Right lobe of liver (tissue), 6 donors: ENCODE data around the gene TLX2. TPM values are rescaled to one million over a fixed set of nuclear protein-coding genes. Genes with fewer than 3 reads are reported as not detected.

Source experiments
- ATAC-seq, 4 donors: fragments of 200-7000 bp; cut with Tn5 transposase; one replicate each; pipeline ENCODE4 v1.9.1; 2020; ENCODE audit warnings: mild to moderate bottlenecking in 4 of 4, moderate library complexity in 4 of 4
- DNase-seq, 3 donors: peaks; one replicate each; pipeline ENCODE4 v3.0.0-alpha.2; 2020
- H3K27ac ChIP-seq, 3 donors: fragments of 200-600 bp; one replicate each; pipeline ENCODE4 v1.8.0; 2022
- H3K27me3 ChIP-seq, 2 donors: fragments of 200-600 bp; one replicate each; pipeline ENCODE4 v1.8.0; 2022
- H3K36me3 ChIP-seq, 4 donors: fragments of 200-600 bp; sonication (generic) in 1 of 4; one replicate each; pipeline versions ENCODE4 v1.5.1 to v1.8.0; 2017 to 2022; ENCODE audit warnings: control low read depth in 1 of 4
- H3K4me1 ChIP-seq, 4 donors: fragments of 200-600 bp; sonication (generic) in 1 of 4; one replicate each; pipeline versions ENCODE4 v1.5.1 to v1.8.0; 2017 to 2022; ENCODE audit warnings: control low read depth in 1 of 4
- H3K4me3 ChIP-seq, 3 donors: fragments of 200-600 bp; one replicate each; pipeline ENCODE4 v1.8.0; 2022
- H3K9me3 ChIP-seq, 4 donors: fragments of 200-600 bp; sonication (generic) in 1 of 4; one replicate each; pipeline versions ENCODE4 v1.5.1 to v1.8.0; 2017 to 2022; ENCODE audit warnings: control low read depth in 1 of 4
- CTCF ChIP-seq, 4 donors: fragments of 200-600 bp in 3 of 4; fragments of 450-650 bp in 1 of 4; IDR thresholded peaks; one replicate each; pipeline versions ENCODE4 v1.5.1 to v1.8.0; 2016 to 2022; ENCODE audit warnings: antibody characterized with exemption in 4 of 4, mild to moderate bottlenecking in 2 of 4
- POLR2A ChIP-seq: fragments of 450-650 bp; IDR thresholded peaks from one replicate; pipeline ENCODE4 v1.6.1; 2017; ENCODE audit warnings: antibody characterized with exemption, mild to moderate bottlenecking
- WGBS: methylation state at CpG from one replicate; pipeline ENCODE4 v1.1.6; 2018; ENCODE audit warnings: low coverage, low lambda C conversion rate; ENCODE audit not compliant: insufficient coverage; ENCODE audit errors: missing lambda C conversion rate; 5-methylcytosine and 5-hydroxymethylcytosine counted together
- intact Hi-C, 2 donors: fragments of 100-400 bp; cut with DNase I; formaldehyde crosslinking; loops; one replicate each; pipeline versions ENCODE4 v1.11.2 to v1.14.1; 2022
- total RNA-seq, 6 experiments: library from RNA; depleted of rRNA in 2 of 6; stranded (reverse); fragments of >200 nt in 2 of 6; fragmentation: NEBNext Ultra II Directional in 3 of 6; extraction: Animal tissue kit (Norgen Biotek cat#: 25700) in 3 of 6; gene quantifications; one replicate each; pipeline versions ENCODE4 v1.1.0 to v1.2.4, GENCODE V29; 2016 to 2023
- donor health status: DM: no; HTN: yes; CAD: no.
- donor health status: DM: no; HTN: no; CAD: no.
- donor health status: DM: no; HTN: no; CAD: no.
- donor health status: DM: no; HTN: yes; CAD: no.
- donor health status: DM: no; HTN: yes; CAD: no.

Gene TLX2
- total RNA-seq, 6 experiments from 2014 or later = not detected

- no peak overlapping the region for H3K4me3 ChIP-seq
- no peak for DNase-seq
- H3K36me3 ChIP-seq = no peaks in the 10 kb centered on the region
- no peak for TF ChIP-seq POLR2A
- peak in 3 of 4 donors; percentile 13 to 28 (median 22) for TF ChIP-seq CTCF (IDR thresholded peaks at IDR 0.05)
- H3K9me3 ChIP-seq = no peaks in the 10 kb centered on the region
- no peaks in the 10 kb centered on the region for H3K27me3 ChIP-seq
- 58% methylated on average over 3 of the region's 3 CpGs for WGBS
- no peak overlapping the region for H3K27ac ChIP-seq
- peaks cover 0 to 9% (median 3%) of the 10 kb centered on the region in 4 donors for H3K4me1 ChIP-seq
- peak in 1 of 4 donors; percentile 25 for ATAC-seq
- intact Hi-C loops = no loop called here
Measured at GRCh38 chr2:74544634-74545033, 30.4 kb downstream of the TLX2 start.

- Histone ChIP-seq H3K9me3 (no peaks in the 10 kb centered on the region), H3K4me3 (no peak overlapping the region), H3K27me3 (no peaks in the 10 kb centered on the region), H3K36me3 (no peaks in the 10 kb centered on the region), H3K4me1 (peaks cover 0 to 9% (median 3%) of the 10 kb centered on the region in 4 donors), H3K27ac (no peak overlapping the region)
- intact Hi-C loops = no loop called here
- TF ChIP-seq CTCF (IDR thresholded peaks at IDR 0.05) = no peak
- 61% methylated on average over 3 of the region's 3 CpGs for WGBS
- no peak for DNase-seq
- ATAC-seq = no peak
Measured at GRCh38 chr2:74546004-74546403, 31.8 kb downstream of the TLX2 start.

- no peak for ATAC-seq
Measured at GRCh38 chr2:74548285-74548899, 34.1 kb downstream of the TLX2 start.

GRCh38 chr2:74548900-74549826 lies 34.9 kb downstream of the TLX2 start:
- Histone ChIP-seq H3K4me1 (peaks cover 0 to 9% (median 3%) of the 10 kb centered on the region in 4 donors), H3K9me3 (no peaks in the 10 kb centered on the region), H3K36me3 (no peaks in the 10 kb centered on the region), H3K27ac (no peak overlapping the region), H3K27me3 (no peaks in the 10 kb centered on the region), H3K4me3 (peak overlapping the region; percentile 52 to 56 (median 54))
- DNase-seq (peak; percentile 66 to 74 (median 67)), ATAC-seq (peak; percentile 85 to 91 (median 86))
- WGBS = 14% methylated on average over 15 of the region's 85 CpGs
- no peak for TF ChIP-seq CTCF (IDR thresholded peaks at IDR 0.05)
- peak; percentile 37 for TF ChIP-seq POLR2A
- intact Hi-C loops = no loop called here

More at GRCh38 chr2:74548285-74548899, 34.1 kb downstream of the TLX2 start:
- TF ChIP-seq CTCF (IDR thresholded peaks at IDR 0.05) (no peak), POLR2A (no peak)
- DNase-seq = no peak
- Histone ChIP-seq H3K36me3 (no peaks in the 10 kb centered on the region), H3K4me1 (peaks cover 0 to 9% (median 3%) of the 10 kb centered on the region in 4 donors), H3K9me3 (no peaks in the 10 kb centered on the region), H3K27me3 (no peaks in the 10 kb centered on the region), H3K4me3 (peak overlapping the region; percentile 52 to 56 (median 54)), H3K27ac (no peak overlapping the region)
- 16% methylated on average over 15 of the region's 26 CpGs for WGBS
- intact Hi-C loops = no loop called here
